T follicular helper cell (primary cell): ENCODE data around the gene BST1.
"Not testable (repeated sequence)": the region's sequence is repeated elsewhere in the genome, so short reads cannot be mapped to it uniquely, and the experiment has no call there.

Experiments used
- DNase-seq: peaks from one replicate; pipeline ENCODE4 v3.0.0-alpha.2; 2020; ENCODE audit warnings: low read depth

BST1 gene

DNA sequence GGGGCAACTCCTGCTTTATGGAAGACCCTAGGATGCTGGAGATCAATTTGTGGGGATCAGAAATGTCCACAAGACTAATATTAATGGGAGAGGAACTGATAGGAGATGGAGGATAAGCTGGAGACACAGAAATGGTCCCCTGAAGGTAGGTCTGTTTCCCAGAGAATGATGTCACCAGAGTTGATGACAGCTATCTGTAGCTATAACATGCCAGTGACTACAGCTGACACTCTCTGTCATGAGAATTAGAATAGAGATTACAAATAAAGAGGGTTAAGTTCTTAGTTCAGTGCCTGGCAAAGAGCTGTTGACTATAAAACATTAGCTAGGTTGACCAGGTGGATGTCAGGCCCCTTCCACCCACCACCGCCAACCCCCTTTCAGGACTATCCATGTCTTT, 9.3 kb downstream of the BST1 start:
- DNase-seq = no peak

- no peak for DNase-seq
Observed at GRCh38 chr4:15714141-15714540, 11.3 kb downstream of the BST1 start.

- no peak for DNase-seq
Observed at GRCh38 chr4:15714646-15715435, 12.0 kb downstream of the BST1 start.

- DNase-seq = no peak
Observed at GRCh38 chr4:15716115-15716514, 13.2 kb downstream of the BST1 start.

DNA sequence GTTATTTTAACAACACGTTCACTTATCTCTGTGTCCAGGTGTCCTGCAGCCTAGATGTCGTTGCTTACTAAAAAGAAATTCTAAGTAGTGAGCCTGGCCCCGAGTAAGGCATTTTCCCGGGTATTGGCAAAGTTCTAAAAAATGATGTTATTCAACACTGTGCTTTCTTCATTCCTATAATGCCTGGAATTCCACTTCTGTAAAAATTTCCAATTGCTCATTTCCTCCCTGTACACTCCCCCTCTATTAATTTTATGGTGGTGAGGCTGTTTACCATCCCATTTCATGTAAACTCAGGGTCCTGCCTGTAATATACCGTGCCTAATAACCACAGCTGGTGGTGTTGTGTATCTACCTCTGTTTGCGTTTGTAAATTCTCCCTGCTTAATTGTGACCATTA, 14.2 kb downstream of the BST1 start:
- no peak for DNase-seq

GRCh38 chr4:15717657-15718416, 15.0 kb downstream of the BST1 start:
- DNase-seq = no peak

DNA sequence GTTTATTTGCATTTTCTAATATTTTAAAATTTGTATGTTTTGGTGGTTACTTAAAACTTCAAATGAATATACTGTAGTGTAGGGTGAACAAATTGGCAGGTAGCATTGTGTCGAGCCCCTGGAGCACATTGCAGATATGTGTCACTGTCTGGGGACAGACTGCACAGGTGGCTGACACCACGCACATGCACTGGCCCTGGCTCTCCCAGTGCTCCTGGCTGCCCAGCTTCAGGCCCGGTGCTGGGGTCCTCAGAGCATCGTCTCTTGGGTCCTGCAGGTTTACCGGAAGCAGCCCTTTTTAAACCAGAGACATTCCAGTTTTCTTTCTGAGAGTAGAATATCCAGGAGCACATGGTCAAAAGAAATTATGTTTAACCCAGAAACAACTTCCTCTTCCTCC, 15.6 kb downstream of the BST1 start:
- no peak for DNase-seq

GRCh38 chr4:15718959-15719358, 16.1 kb downstream of the BST1 start:
- no peak for DNase-seq

DNA sequence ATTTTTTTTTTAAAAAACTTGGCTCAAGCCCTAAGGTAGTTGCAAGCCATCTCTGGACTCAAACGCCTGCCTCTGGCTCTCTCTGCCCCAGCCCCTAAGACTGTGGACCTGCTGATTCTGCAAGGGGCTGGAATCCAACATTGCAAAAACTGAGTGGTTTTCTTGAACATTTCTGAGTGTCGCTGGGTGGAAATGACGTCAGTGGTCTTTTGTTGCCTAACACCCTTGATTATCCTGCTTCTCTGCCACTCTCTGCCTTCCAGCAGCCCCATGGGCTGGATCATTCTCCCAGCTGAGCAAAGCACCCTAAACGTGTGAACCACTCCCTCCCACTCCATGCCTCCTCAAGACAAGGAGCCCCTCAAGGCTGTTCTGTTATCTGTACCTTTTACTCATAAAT, 16.6 kb downstream of the BST1 start:
- no peak for DNase-seq

GRCh38 chr4:15720851-15721250, 18.0 kb downstream of the BST1 start:
- DNase-seq = no peak

- DNase-seq = no peak
Observed at GRCh38 chr4:15725608-15726007, 22.7 kb downstream of the BST1 start.

GRCh38 chr4:15729910-15730533, 27.2 kb downstream of the BST1 start:
- DNase-seq = peak; percentile 7

DNA sequence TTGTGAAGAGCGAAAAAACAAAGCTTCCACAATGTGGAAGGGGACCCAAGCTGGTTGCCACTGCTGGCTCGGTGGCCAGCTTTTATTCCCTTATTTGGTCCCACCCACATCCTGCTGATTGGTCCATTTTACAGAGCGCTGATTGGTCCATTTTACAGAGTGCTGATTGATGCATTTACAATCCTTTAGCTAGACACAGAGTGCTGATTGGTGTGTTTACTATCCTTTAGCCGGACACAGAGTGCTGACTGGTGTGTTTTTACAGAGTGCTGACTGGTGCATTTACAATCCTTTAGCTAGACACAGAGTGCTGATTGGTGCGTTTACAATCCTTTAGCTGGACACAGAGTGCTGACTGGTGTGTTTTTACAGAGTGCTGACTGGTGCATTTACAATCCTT, 30.2 kb downstream of the BST1 start:
- DNase-seq = not testable (repeated sequence)

DNA sequence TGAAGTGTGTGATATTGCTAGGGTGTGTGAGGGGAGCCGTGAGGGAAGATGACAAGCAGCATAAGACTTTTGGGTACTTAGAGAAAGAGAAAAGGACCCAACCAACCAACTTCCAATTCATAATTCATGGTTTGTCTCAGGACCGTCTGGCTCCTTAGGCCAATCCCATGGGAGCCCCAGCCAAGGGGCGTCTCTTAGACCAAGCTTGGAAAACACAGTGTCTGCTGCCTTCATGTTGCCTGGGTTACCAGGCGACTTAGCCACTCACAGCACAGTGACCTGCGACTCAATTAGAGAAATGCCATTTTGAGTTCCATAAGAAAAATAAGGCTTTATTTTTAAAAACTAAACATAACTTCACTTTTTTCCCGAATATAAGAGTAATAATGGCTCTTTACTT, 32.7 kb downstream of the BST1 start:
- DNase-seq = no peak

- no peak for DNase-seq
Observed at GRCh38 chr4:15736514-15737050, 33.7 kb downstream of the BST1 start.

DNA sequence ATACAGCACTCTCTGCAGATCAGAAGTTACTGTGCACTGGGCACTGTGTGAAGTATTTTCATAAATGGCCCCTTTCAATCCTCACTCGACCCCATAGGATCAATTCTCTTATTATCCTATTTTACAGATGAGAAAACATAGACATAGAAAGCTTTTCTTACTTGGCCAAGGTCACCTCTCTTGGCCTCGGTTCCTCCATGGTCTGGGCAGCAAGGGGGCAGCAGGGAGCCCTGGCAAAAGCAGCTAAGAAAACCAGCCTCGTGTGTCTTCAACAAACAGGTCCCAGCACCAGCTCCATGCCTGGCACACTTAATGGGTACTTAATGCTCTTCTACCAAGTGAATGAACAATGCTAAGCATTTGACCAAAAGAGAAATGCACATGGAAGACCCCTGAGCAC, 34.4 kb downstream of the BST1 start:
- no peak for DNase-seq

DNA sequence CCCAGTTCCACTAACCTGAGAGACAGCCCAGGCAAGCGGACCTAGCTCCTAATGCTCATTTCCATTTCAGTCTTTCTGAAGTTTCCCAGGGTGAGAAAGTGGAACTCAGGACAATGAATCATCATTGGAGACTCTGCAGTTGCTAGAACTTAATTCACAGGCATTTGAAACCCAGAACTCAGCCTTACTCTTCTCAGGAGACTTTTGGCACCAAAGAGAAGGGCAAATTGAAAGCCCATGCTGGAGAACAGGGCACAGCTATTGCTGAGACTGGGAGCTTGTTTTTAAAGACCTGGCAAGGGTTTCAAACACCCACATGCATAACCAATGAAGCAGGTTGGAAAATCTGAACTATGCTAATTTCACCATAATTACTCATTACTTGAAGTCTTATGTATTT, 36.0 kb downstream of the BST1 start:
- no peak for DNase-seq

- no peak for DNase-seq
Observed at GRCh38 chr4:15740764-15741404, 38.0 kb downstream of the BST1 start.

DNA sequence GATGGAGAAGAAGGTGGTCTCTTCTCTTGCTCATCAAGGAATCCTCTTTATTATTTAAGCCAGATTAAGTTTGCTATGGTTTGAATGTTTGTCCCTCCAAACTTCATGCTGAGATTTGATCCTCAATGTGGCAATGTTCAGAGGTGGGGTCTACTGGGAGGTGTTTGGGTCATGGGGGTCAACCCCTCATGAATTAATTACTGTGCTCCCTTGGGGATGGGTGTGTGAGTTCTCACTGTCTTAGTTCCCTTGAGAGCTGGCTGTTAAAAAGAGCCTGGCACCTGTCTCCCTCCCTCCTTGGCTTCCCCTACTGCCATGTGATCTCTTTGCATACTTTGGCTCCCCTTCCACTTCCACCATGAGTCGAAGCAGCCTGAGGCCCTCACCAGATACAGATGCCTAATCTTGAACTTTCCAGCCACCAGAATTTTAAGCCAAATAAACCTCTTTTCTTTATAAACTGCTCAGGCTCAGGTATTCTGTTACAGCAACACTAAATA, 39.3 kb downstream of the BST1 start:
- no peak for DNase-seq

GRCh38 chr4:15742637-15743036, 39.8 kb downstream of the BST1 start:
- no peak for DNase-seq

DNA sequence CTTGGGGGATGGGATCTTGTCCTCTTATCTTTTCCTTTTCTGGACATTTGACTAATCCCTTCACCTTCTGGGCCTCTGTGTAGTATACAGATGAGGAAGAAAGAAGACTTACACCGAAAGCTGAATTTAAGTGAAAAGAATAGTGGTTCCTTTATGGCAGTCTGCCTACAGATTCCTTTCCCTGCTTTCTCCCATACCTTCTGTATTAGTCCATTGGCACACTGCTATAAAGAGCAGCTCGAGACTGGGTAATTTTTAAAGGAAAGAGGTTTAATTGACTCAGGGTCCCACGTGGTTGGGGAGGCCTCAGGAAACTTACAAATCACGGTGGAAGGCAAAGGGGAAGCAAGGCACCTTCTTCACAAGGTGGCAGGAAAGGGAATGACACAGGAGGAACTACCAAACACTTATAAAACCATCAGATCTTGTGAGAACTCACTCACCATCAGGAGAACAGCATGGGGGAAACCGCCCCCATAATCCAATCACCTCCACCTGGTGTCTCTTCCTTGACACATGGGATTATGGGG, 41.2 kb downstream of the BST1 start:
- no peak for DNase-seq

DNA sequence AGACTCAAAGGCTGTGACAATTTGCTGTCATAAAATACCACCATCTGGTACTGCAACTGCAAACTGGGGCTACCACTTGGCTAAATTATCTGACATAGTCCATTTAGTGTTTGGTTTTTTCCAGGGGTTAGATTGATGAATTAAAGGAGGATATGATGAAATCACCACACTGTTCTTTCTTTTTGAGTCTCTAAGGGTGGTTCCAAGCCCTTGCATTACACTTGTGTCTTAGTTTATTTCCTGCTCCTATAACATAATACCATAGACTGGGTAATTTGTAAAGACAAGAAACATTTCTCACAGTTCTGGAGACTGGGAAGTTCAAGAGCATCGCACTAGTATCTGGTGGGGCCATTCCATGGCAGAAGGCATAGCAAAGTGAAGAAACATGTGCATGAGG, 43.2 kb downstream of the BST1 start:
- DNase-seq = no peak
